OCI-M2 (cell line): ENCODE data around the gene FRS3.

Experiments used
- DNase-seq: peaks from one replicate; lab custom pipeline; 2025; ENCODE audit not compliant: unreplicated experiment; lab: John Stamatoyannopoulos, UW

The FRS3 gene

GRCh38 chr6:41791984-41792383 lies 12.3 kb upstream of the FRS3 start:
- DNase-seq = no peak

GRCh38 chr6:41791305-41791704 lies 11.6 kb upstream of the FRS3 start:
- no peak for DNase-seq

- no peak for DNase-seq
Measured at GRCh38 chr6:41790045-41790444, 10.3 kb upstream of the FRS3 start.

- DNase-seq = no peak
Measured at GRCh38 chr6:41789390-41789724, 9.7 kb upstream of the FRS3 start.

- DNase-seq = peak; percentile 92
Measured at GRCh38 chr6:41787219-41787917, 7.7 kb upstream of the FRS3 start, which contains the start of gene TOMM6. Gene TOMM6 (plus strand): TSS chr6:41787694. CDS start chr6:41787698, 4 bp downstream.

GRCh38 chr6:41786451-41787218 lies 6.9 kb upstream of the FRS3 start:
- DNase-seq = no peak

- DNase-seq = no peak
Measured at GRCh38 chr6:41785689-41786450, 6.2 kb upstream of the FRS3 start.

- no peak for DNase-seq
Measured at GRCh38 chr6:41785254-41785653, 5.6 kb upstream of the FRS3 start.

GRCh38 chr6:41784581-41785171 lies 5.0 kb upstream of the FRS3 start:
- no peak for DNase-seq

- no peak for DNase-seq
Measured at GRCh38 chr6:41783106-41783780, 3.5 kb upstream of the FRS3 start.

- DNase-seq = no peak
Measured at GRCh38 chr6:41781366-41781730, 1.6 kb upstream of the FRS3 start.

GRCh38 chr6:41780551-41781365 lies 1.1 kb upstream of the FRS3 start, which contains the start of gene PRICKLE4:
Gene PRICKLE4 (plus strand): TSS chr6:41780782. CDS start chr6:41783474, 2,692 bp downstream.
- no peak for DNase-seq

GRCh38 chr6:41779336-41779735 lies 364 bp downstream of the FRS3 start:
- no peak for DNase-seq

GRCh38 chr6:41778895-41779294 lies 805 bp downstream of the FRS3 start:
- no peak for DNase-seq

GRCh38 chr6:41777551-41778285 lies 2.0 kb downstream of the FRS3 start:
- no peak for DNase-seq

- no peak for DNase-seq
Measured at GRCh38 chr6:41775293-41775882, 4.3 kb downstream of the FRS3 start.

GRCh38 chr6:41774841-41775240 lies 4.9 kb downstream of the FRS3 start:
- DNase-seq = no peak

GRCh38 chr6:41771058-41771983 lies 8.4 kb downstream of the FRS3 start:
- DNase-seq = no peak
